ENCODE measurements around the gene CHRNB4.

- TF ChIP-seq CTCF (conservative IDR thresholded peaks at IDR 0.05) (no peak), EZH2 (IDR thresholded peaks at IDR 0.05; ENCODE audit: low read depth) (no peak)
These were observed 28.0 kb upstream of the CHRNB4 start for GRCh38 chr15:78668987-78669386.
